K562 (cell line): Measurements from ENCODE around the gene CALY. TPM values are rescaled to one million over a fixed set of nuclear protein-coding genes. Genes with fewer than 3 reads are reported as not detected.
A peak's percentile ranks its signal among the peaks of the same experiment; 100 is the strongest.

ENCODE experiments used
- ATAC-seq: fragments of 200-7000 bp; cut with Tn5 transposase; 3 replicates; pipeline ENCODE4 v1.9.1; 2020; ENCODE audit warnings: moderate library complexity
- BruUV-seq: library from RNA; stranded (reverse); fragments of 400-500 nt; replicated peaks from 2 replicates; lab custom pipeline; 2021; lab: Mats Ljungman, UMichigan
- CTCF ChIA-PET: fragments of 300-600 bp; formaldehyde crosslinking; extraction: SDS; loops from one replicate; lab custom pipeline; 2021; ENCODE audit warnings: low intra/inter-chr PET ratio; lab: Yijun Ruan, JAX
- POLR2A ChIA-PET: fragments of 300-600, 350-650 bp; sonication (Branson Sonifier 250); formaldehyde crosslinking; extraction: SDS; loops from one replicate; lab custom pipeline; 2021; ENCODE audit warnings: antibody characterized with exemption, inconsistent platforms; lab: Yijun Ruan, JAX
- DNase-seq, 4 experiments: peaks; one replicate each; pipeline versions ENCODE4 v3.0.0 to v3.0.0-alpha.2; 2011 to 2018; ENCODE audit warnings: low spot score in 3 of 4, mixed read lengths in 3 of 4; ENCODE audit errors: extremely low read depth in 1 of 4
- FAIRE-seq: peaks from 2 replicates; lab custom pipeline; 2011; peaks lifted over from hg19 to GRCh38; lab: Jason Lieb, UNC
- H2AFZ ChIP-seq: 2 replicates; pipeline ENCODE4 v1.6.0; 2011; ENCODE audit warnings: low read depth, low read length, control low read depth, inconsistent platforms
- H3K27ac ChIP-seq: fragments of 200-600 bp; 3 replicates; pipeline ENCODE4 v1.8.0; 2011; ENCODE audit warnings: low read depth, mild to moderate bottlenecking, control low read depth, inconsistent platforms, low read length, moderate library complexity, mixed read lengths; ENCODE audit errors: extremely low read depth
- H3K27me3 ChIP-seq, 2 experiments: fragments of 300-600 bp in 1 of 2; 2 replicates in 1 of 2; 3 replicates in 1 of 2; pipeline versions ENCODE4 v1.6.0 to v1.8.0; 2011; ENCODE audit warnings: inconsistent platforms in 2 of 2, low read length in 2 of 2, mild to moderate bottlenecking in 1 of 2, mixed read lengths in 1 of 2, moderate library complexity in 1 of 2; ENCODE audit not compliant: control insufficient read depth in 2 of 2, insufficient read depth in 2 of 2
- H3K36me3 ChIP-seq: fragments of 300-600 bp; 3 replicates; pipeline ENCODE4 v1.8.0; 2011; ENCODE audit warnings: mild to moderate bottlenecking, low read length, inconsistent platforms; ENCODE audit not compliant: control insufficient read depth, insufficient read depth
- H3K4me1 ChIP-seq, 2 experiments: fragments of 200-600 bp in 1 of 2; replicated peaks in 1 of 2; 2 replicates in 1 of 2; 3 replicates in 1 of 2; pipeline versions ENCODE4 v1.5.1 to v1.8.0; 2011; ENCODE audit warnings: inconsistent platforms in 2 of 2, low read length in 2 of 2, mild to moderate bottlenecking in 1 of 2, mixed read lengths in 1 of 2, moderate library complexity in 1 of 2; ENCODE audit not compliant: control insufficient read depth in 2 of 2, insufficient read depth in 2 of 2
- H3K4me2 ChIP-seq: 2 replicates; pipeline ENCODE4 v1.6.1; 2011; ENCODE audit warnings: low read length, control low read depth, inconsistent platforms, mixed read lengths; ENCODE audit not compliant: insufficient read depth
- H3K4me3 ChIP-seq: fragments of 200-600 bp; sonication (generic), shearing (Covaris generic); 2 replicates; pipeline ENCODE4 v1.5.1; 2016; ENCODE audit warnings: control low read depth, inconsistent platforms
- H3K79me2 ChIP-seq: fragments of 200-600 bp; 3 replicates; pipeline ENCODE4 v1.8.0; 2011; ENCODE audit warnings: low read length, inconsistent platforms; ENCODE audit not compliant: control insufficient read depth, insufficient read depth
- H3K9ac ChIP-seq, 2 experiments: 2 replicates each; pipeline versions ENCODE4 v1.6.0 to v1.6.1; 2011; ENCODE audit warnings: low read depth in 2 of 2, low read length in 2 of 2, control low read depth in 1 of 2, inconsistent platforms in 1 of 2, mild to moderate bottlenecking in 1 of 2, mixed read lengths in 1 of 2; ENCODE audit not compliant: insufficient read depth in 1 of 2
- H3K9me1 ChIP-seq: one replicate; pipeline ENCODE4 v1.6.0; 2011; ENCODE audit warnings: inconsistent platforms, mild to moderate bottlenecking, low read length, moderate library complexity; ENCODE audit not compliant: control insufficient read depth, insufficient read depth
- H3K9me3 ChIP-seq: replicated peaks from 2 replicates; pipeline ENCODE4 v1.5.1; 2011; ENCODE audit warnings: low read depth, low read length, inconsistent platforms; ENCODE audit not compliant: control insufficient read depth, insufficient read depth
- H4K20me1 ChIP-seq: replicated peaks from 2 replicates; pipeline ENCODE4 v1.6.1; 2011; ENCODE audit warnings: low read length, inconsistent platforms, mixed read lengths; ENCODE audit not compliant: control insufficient read depth, insufficient read depth
- CBX5 ChIP-seq: IDR thresholded peaks from 2 replicates; pipeline ENCODE4 v1.6.1; 2014; ENCODE audit warnings: low read depth, borderline replicate concordance
- CCNT2 ChIP-seq: IDR thresholded peaks from 2 replicates; pipeline ENCODE4 v1.6.1; 2011; ENCODE audit warnings: borderline replicate concordance, low read depth, mild to moderate bottlenecking, moderate library complexity, mixed read lengths, low read length; ENCODE audit not compliant: insufficient read length; ENCODE audit errors: extremely low read depth
- NCOA1 ChIP-seq: fragments of 450-650 bp; IDR thresholded peaks from 2 replicates; pipeline ENCODE4 v1.6.1; 2016; ENCODE audit warnings: low read depth
- PCBP2 ChIP-seq: fragments of 200-400 bp; formaldehyde crosslinking; IDR thresholded peaks from 2 replicates; pipeline ENCODE4 v1.6.1; 2018; ENCODE audit warnings: low read length, low read depth, mild to moderate bottlenecking, moderate library complexity; ENCODE audit not compliant: poor library complexity, severe bottlenecking
- RBFOX2 ChIP-seq: fragments of 200-400 bp; formaldehyde crosslinking; IDR thresholded peaks from 2 replicates; pipeline ENCODE4 v1.6.1; 2017; ENCODE audit warnings: low read depth, mild to moderate bottlenecking, low read length, moderate library complexity
- WHSC1 ChIP-seq: IDR thresholded peaks from one replicate; pipeline ENCODE4 v1.6.1; 2012; ENCODE audit warnings: low read length, control low read depth, inconsistent platforms
- ZNF224 ChIP-seq: sonication (generic); formaldehyde crosslinking; IDR thresholded peaks from 2 replicates; pipeline ENCODE4 v1.8.0; 2022; ENCODE audit warnings: mild to moderate bottlenecking, missing genetic modification reagents
- ZNF551 ChIP-seq: fragments of 250-450 bp; sonication (Bioruptor Pico); IDR thresholded peaks from 2 replicates; pipeline ENCODE4 v1.5.0; 2021; ENCODE audit warnings: mild to moderate bottlenecking, moderate library complexity
- WGBS: fragments of 100-300 bp; shearing (Covaris generic); methylation state at CpG from one replicate; pipeline ENCODE4 v1.1.6; 2016; ENCODE audit warnings: low coverage, mixed read lengths; ENCODE audit not compliant: insufficient coverage; ENCODE audit errors: missing lambda C conversion rate; 5-methylcytosine and 5-hydroxymethylcytosine counted together
- in situ Hi-C: fragments of 300-500 bp; cut with MboI; formaldehyde crosslinking; loops from 4 replicates; pipeline ENCODE4 v1.15.0; 2018; ENCODE audit warnings: inconsistent platforms, mixed read lengths
- intact Hi-C: fragments of 100-400 bp; cut with micrococcal nuclease; formaldehyde crosslinking; loops from 2 replicates; pipeline ENCODE4 v1.14.2; 2022
- polyA plus RNA-seq, 8 experiments: library from polyadenylated mRNA; depleted of rRNA in 4 of 8; stranded (reverse) in 5 of 8; unstranded in 3 of 8; fragments of >200 nt; fragmentation: Nextera tagmentation in 2 of 8; fragmentation: Illumina TruSeq in 1 of 8; extraction: Ambion mirVana in 2 of 8; extraction: Trizol in 1 of 8; gene quantifications; 2 replicates each; pipeline versions ENCODE4 v1.2.1 to v1.2.3, GENCODE V29; 2011 to 2014; ENCODE audit warnings: inconsistent platforms in 1 of 8, missing spikeins in 1 of 8
- total RNA-seq, 7 experiments: library from RNA; depleted of rRNA in 6 of 7; stranded (reverse); fragments of >200 nt in 6 of 7; fragmentation: Illumina TruSeq in 2 of 7; extraction: Trizol in 2 of 7; gene quantifications; 2 replicates each; pipeline versions ENCODE4 v1.2.1 to v1.2.3, GENCODE V29; 2011 to 2021; ENCODE audit warnings: low replicate concordance in 1 of 7
- TF ChIP-seq, protein P1 (sequence below), 2 experiments: fragments of 200-800 bp in 1 of 2; sonication (Bioruptor generic) in 1 of 2; sonication (generic) in 1 of 2; formaldehyde crosslinking in 1 of 2; IDR thresholded peaks in 1 of 2; conservative IDR thresholded peaks in 1 of 2; 2 replicates each; pipeline versions ENCODE4 v1.5.0 to v1.6.1; 2016 to 2020; ENCODE audit warnings: missing compliant biosample characterization in 1 of 2, missing genetic modification characterization in 1 of 2, missing genetic modification reagents in 1 of 2
- TF ChIP-seq, protein P2 (sequence below): fragments of 450-650 bp; IDR thresholded peaks from 2 replicates; pipeline ENCODE4 v1.6.1; 2016; ENCODE audit warnings: borderline replicate concordance
- TF ChIP-seq, protein P3 (sequence below): fragments of 450-650 bp; IDR thresholded peaks from 2 replicates; pipeline ENCODE4 v1.6.1; 2018; ENCODE audit not compliant: partially characterized antibody

Gene CALY
- total and polyA plus RNA-seq, 9 of the 15 experiments (the other 6 are each of a cell fraction or from before 2014, with no cell fraction given), result not detected

DNA sequence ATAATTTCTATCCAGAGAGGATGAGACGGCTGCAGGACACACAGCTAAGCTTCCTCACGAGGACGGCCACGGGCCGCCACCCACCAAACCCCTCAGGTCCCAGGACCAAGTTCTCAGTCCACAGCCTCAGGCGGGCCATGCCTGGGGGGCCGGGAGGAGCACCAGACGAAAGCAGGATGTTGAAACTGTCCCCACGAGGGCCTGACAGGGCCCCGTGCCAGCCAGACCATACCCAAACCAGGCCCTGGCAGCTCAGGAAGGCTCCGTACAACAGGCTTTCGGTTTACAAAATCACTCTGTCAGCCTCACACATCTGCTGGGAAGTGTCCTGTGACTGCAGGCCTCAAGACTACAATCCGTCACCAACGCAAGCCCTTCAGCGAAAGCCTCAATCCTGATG lies 42.5 kb downstream of the CALY start (continued):
- no peak for TF ChIP-seq CBX5
- no peak for TF ChIP-seq CCNT2
- no peak for TF ChIP-seq ZNF224 (CRISPR knock-in tag)

DNA sequence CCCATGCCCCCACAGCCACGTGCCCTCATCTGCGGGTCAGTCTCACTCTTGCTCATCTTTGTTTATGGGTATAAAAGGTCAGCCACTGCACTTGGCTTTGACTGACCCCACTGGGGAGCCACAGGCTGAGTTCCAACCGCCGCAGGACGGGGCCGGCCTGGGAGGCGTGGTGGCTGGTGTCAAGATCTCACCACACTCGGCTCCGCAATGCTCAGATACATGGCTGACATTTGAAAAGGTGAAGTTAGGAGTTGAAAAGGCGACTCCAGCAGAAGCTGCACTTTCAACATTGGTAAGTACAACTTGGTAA lies 42.9 kb downstream of the CALY start:
- in situ Hi-C loops, result no loop called here

More for the DNA sequence above, 42.9 kb downstream of the CALY start:
- no peak for DNase-seq
- WGBS, result 88% methylated on average over 8 of the region's 10 CpGs
- no peaks in the 10 kb centered on the region for H4K20me1 ChIP-seq
- no peak for FAIRE-seq
- H3K4me3 ChIP-seq, result no peak overlapping the region
- no peak overlapping the region for H3K4me2 ChIP-seq
- no peak for TF ChIP-seq ZNF551 (CRISPR knock-in tag)
- no peak for TF ChIP-seq NCOA1
- TF ChIP-seq, protein P1, sequence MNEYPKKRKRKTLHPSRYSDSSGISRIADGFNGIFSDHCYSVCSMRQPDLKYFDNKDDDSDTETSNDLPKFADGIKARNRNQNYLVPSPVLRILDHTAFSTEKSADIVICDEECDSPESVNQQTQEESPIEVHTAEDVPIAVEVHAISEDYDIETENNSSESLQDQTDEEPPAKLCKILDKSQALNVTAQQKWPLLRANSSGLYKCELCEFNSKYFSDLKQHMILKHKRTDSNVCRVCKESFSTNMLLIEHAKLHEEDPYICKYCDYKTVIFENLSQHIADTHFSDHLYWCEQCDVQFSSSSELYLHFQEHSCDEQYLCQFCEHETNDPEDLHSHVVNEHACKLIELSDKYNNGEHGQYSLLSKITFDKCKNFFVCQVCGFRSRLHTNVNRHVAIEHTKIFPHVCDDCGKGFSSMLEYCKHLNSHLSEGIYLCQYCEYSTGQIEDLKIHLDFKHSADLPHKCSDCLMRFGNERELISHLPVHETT (CRISPR knock-in tag; conservative IDR thresholded peaks at IDR 0.05 in 1 of 2, IDR thresholded peaks at IDR 0.05 in 1 of 2), result no peak
- TF ChIP-seq WHSC1, result no peak
- 0 out of 2 replicates have a peak, but pooled peaks have one; percentile 1 for TF ChIP-seq RBFOX2
- TF ChIP-seq, protein P2, sequence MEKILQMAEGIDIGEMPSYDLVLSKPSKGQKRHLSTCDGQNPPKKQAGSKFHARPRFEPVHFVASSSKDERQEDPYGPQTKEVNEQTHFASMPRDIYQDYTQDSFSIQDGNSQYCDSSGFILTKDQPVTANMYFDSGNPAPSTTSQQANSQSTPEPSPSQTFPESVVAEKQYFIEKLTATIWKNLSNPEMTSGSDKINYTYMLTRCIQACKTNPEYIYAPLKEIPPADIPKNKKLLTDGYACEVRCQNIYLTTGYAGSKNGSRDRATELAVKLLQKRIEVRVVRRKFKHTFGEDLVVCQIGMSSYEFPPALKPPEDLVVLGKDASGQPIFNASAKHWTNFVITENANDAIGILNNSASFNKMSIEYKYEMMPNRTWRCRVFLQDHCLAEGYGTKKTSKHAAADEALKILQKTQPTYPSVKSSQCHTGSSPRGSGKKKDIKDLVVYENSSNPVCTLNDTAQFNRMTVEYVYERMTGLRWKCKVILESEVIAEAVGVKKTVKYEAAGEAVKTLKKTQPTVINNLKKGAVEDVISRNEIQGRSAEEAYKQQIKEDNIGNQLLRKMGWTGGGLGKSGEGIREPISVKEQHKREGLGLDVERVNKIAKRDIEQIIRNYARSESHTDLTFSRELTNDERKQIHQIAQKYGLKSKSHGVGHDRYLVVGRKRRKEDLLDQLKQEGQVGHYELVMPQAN, result no peak
- TF ChIP-seq, protein P3, sequence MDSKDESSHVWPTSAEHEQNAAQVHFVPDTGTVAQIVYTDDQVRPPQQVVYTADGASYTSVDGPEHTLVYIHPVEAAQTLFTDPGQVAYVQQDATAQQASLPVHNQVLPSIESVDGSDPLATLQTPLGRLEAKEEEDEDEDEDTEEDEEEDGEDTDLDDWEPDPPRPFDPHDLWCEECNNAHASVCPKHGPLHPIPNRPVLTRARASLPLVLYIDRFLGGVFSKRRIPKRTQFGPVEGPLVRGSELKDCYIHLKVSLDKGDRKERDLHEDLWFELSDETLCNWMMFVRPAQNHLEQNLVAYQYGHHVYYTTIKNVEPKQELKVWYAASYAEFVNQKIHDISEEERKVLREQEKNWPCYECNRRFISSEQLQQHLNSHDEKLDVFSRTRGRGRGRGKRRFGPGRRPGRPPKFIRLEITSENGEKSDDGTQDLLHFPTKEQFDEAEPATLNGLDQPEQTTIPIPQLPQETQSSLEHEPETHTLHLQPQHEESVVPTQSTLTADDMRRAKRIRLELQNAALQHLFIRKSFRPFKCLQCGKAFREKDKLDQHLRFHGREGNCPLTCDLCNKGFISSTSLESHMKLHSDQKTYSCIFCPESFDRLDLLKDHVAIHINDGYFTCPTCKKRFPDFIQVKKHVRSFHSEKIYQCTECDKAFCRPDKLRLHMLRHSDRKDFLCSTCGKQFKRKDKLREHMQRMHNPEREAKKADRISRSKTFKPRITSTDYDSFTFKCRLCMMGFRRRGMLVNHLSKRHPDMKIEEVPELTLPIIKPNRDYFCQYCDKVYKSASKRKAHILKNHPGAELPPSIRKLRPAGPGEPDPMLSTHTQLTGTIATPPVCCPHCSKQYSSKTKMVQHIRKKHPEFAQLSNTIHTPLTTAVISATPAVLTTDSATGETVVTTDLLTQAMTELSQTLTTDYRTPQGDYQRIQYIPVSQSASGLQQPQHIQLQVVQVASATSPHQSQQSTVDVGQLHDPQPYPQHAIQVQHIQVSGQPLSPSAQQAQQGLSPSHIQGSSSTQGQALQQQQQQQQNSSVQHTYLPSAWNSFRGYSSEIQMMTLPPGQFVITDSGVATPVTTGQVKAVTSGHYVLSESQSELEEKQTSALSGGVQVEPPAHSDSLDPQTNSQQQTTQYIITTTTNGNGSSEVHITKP, result no peak
- TF ChIP-seq PCBP2, result no peak
- peaks cover 71% of the 10 kb centered on the region; the same call in 2 of the 3 replicates for H3K36me3 ChIP-seq
- CTCF ChIA-PET, result no interaction called here
- POLR2A ChIA-PET, result interaction anchor here (1.0 to 1.1 kb wide), 3 partner anchors 9 to 33 kb away, joined by 3 to 4 read pairs (median 4); no protein-coding TSS in a partner anchor
- no TSS peak for BruUV-seq
- H3K27me3 ChIP-seq, result no peaks in the 10 kb centered on the region
- H3K4me1 ChIP-seq, result no peaks in the 10 kb centered on the region
- no peak for ATAC-seq
- H3K79me2 ChIP-seq, result no peaks in the 10 kb centered on the region
- H3K9ac ChIP-seq, result no peak overlapping the region
- no peaks in the 10 kb centered on the region for H3K9me3 ChIP-seq
- H3K9me1 ChIP-seq, result no peaks in the 10 kb centered on the region
- no peak overlapping the region for H2AFZ ChIP-seq
- intact Hi-C loops, result no loop called here
- H3K27ac ChIP-seq, result no peak overlapping the region
